Measurements from ENCODE around the gene ACAN.
A peak's percentile ranks its signal among the peaks of the same experiment; 100 is the strongest.

ACAN gene

GRCh38 chr15:88906130-88906529, 102.9 kb downstream of the ACAN start:
- H3K23ac ChIP-seq (ENCODE audit: low read depth, low read length, poor library complexity): no peak overlapping the region
- no peak overlapping the region for H2BK5ac ChIP-seq (ENCODE audit: low read length)
- no CpG with 5 or more reads among the region's 1 CpG for WGBS, 2 donors (ENCODE audit: extremely low coverage in 2 of 2, insufficient read length in 2 of 2, insufficient replicate concordance in 1 of 2)
- peaks cover 51 to 95% of the 10 kb centered on the region in 2 donors for H3K36me3 ChIP-seq (replicated peaks in 1 of 2; ENCODE audit: control insufficient read depth in 2 of 2, insufficient read depth in 2 of 2, low read length in 2 of 2)
- H2BK15ac ChIP-seq (ENCODE audit: low read length): no peak overlapping the region
- H2AK5ac ChIP-seq (ENCODE audit: low read depth, low read length): no peak overlapping the region
- H3K27ac ChIP-seq (replicated peaks; ENCODE audit: low read length): no peak overlapping the region
- no peak overlapping the region for H4K91ac ChIP-seq (ENCODE audit: low read depth, low read length, poor library complexity)
- no peak overlapping the region for H3K4me2 ChIP-seq (ENCODE audit: insufficient read depth, low read length, poor library complexity, severe bottlenecking)
- H3K9ac ChIP-seq (ENCODE audit: low read depth, low read length, poor library complexity): no peak overlapping the region
- H2AFZ ChIP-seq (ENCODE audit: low read length): no peak overlapping the region
- H3K27me3 ChIP-seq (ENCODE audit: control insufficient read depth in 3 of 3, insufficient read depth in 3 of 3, low read depth in 1 of 3, low read length in 3 of 3): no peaks in the 10 kb centered on the region
- H4K8ac ChIP-seq (ENCODE audit: low read depth, low read length): no peak overlapping the region
- H3K14ac ChIP-seq (ENCODE audit: low read length): no peak overlapping the region
- H3K4me1 ChIP-seq (ENCODE audit: control insufficient read depth in 2 of 2, insufficient read depth in 1 of 2, low read depth in 1 of 2, low read length in 2 of 2): peaks cover 0 to 17% of the 10 kb centered on the region in 2 donors
- H3K79me1 ChIP-seq (ENCODE audit: low read depth, low read length): peaks cover 10% of the 10 kb centered on the region
- no peak overlapping the region for H2BK12ac ChIP-seq (ENCODE audit: low read length)
- H3K18ac ChIP-seq (ENCODE audit: low read length): no peak overlapping the region
- no peaks in the 10 kb centered on the region for H3K9me3 ChIP-seq (replicated peaks in 1 of 2; ENCODE audit: control insufficient read depth in 2 of 2, insufficient read depth in 1 of 2, low read depth in 1 of 2, low read length in 2 of 2)
- no peak overlapping the region for H2BK120ac ChIP-seq (ENCODE audit: low read depth, low read length)
- no peak overlapping the region for H3K4me3 ChIP-seq (ENCODE audit: low read length in 2 of 2)
- H3K4ac ChIP-seq (ENCODE audit: low read length): no peak overlapping the region
- no peak for DNase-seq (ENCODE audit: low spot score)

GRCh38 chr15:88906551-88906950, 103.3 kb downstream of the ACAN start:
- H2BK120ac ChIP-seq (ENCODE audit: low read depth, low read length): no peak overlapping the region
- H2BK15ac ChIP-seq (ENCODE audit: low read length): no peak overlapping the region
- H3K9me3 ChIP-seq (replicated peaks in 1 of 2; ENCODE audit: control insufficient read depth in 2 of 2, insufficient read depth in 1 of 2, low read depth in 1 of 2, low read length in 2 of 2): no peaks in the 10 kb centered on the region
- H2BK5ac ChIP-seq (ENCODE audit: low read length): no peak overlapping the region
- H4K8ac ChIP-seq (ENCODE audit: low read depth, low read length): no peak overlapping the region
- no peak overlapping the region for H3K9ac ChIP-seq (ENCODE audit: low read depth, low read length, poor library complexity)
- peak overlapping the region; percentile 26 for H2BK12ac ChIP-seq (ENCODE audit: low read length)
- H3K4me2 ChIP-seq (ENCODE audit: insufficient read depth, low read length, poor library complexity, severe bottlenecking): no peak overlapping the region
- no peak overlapping the region for H3K27ac ChIP-seq (replicated peaks; ENCODE audit: low read length)
- no peak overlapping the region for H3K23ac ChIP-seq (ENCODE audit: low read depth, low read length, poor library complexity)
- no peaks in the 10 kb centered on the region for H3K27me3 ChIP-seq (ENCODE audit: control insufficient read depth in 3 of 3, insufficient read depth in 3 of 3, low read depth in 1 of 3, low read length in 3 of 3)
- WGBS, 2 donors (ENCODE audit: extremely low coverage in 2 of 2, insufficient read length in 2 of 2, insufficient replicate concordance in 1 of 2): no CpG with 5 or more reads among the region's 7 CpGs
- no peak overlapping the region for H3K4me3 ChIP-seq (ENCODE audit: low read length in 2 of 2)
- no peak overlapping the region for H4K91ac ChIP-seq (ENCODE audit: low read depth, low read length, poor library complexity)
- H3K79me1 ChIP-seq (ENCODE audit: low read depth, low read length): peaks cover 12% of the 10 kb centered on the region
- H3K36me3 ChIP-seq (replicated peaks in 1 of 2; ENCODE audit: control insufficient read depth in 2 of 2, insufficient read depth in 2 of 2, low read length in 2 of 2): peaks cover 46 to 93% of the 10 kb centered on the region in 2 donors
- H3K4me1 ChIP-seq (ENCODE audit: control insufficient read depth in 2 of 2, insufficient read depth in 1 of 2, low read depth in 1 of 2, low read length in 2 of 2): peaks cover 0 to 18% of the 10 kb centered on the region in 2 donors
- no peak overlapping the region for H3K14ac ChIP-seq (ENCODE audit: low read length)
- no peak for DNase-seq (ENCODE audit: low spot score)
- H3K4ac ChIP-seq (ENCODE audit: low read length): no peak overlapping the region
- no peak overlapping the region for H3K18ac ChIP-seq (ENCODE audit: low read length)
- H2AFZ ChIP-seq (ENCODE audit: low read length): no peak overlapping the region
- no peak overlapping the region for H2AK5ac ChIP-seq (ENCODE audit: low read depth, low read length)

GRCh38 chr15:88907111-88907510, 103.9 kb downstream of the ACAN start:
- Histone ChIP-seq H2BK120ac (ENCODE audit: low read depth, low read length) (no peak overlapping the region), H3K9ac (ENCODE audit: low read depth, low read length, poor library complexity) (no peak overlapping the region), H3K14ac (ENCODE audit: low read length) (no peak overlapping the region), H2BK12ac (ENCODE audit: low read length) (no peak overlapping the region), H2BK5ac (ENCODE audit: low read length) (no peak overlapping the region), H3K36me3 (replicated peaks in 1 of 2; ENCODE audit: control insufficient read depth in 2 of 2, insufficient read depth in 2 of 2, low read length in 2 of 2) (peaks cover 42 to 87% of the 10 kb centered on the region in 2 donors), H4K8ac (ENCODE audit: low read depth, low read length) (no peak overlapping the region), H2BK15ac (ENCODE audit: low read length) (no peak overlapping the region), H3K23ac (ENCODE audit: low read depth, low read length, poor library complexity) (peak overlapping the region; percentile 52), H3K27ac (replicated peaks; ENCODE audit: low read length) (no peak overlapping the region), H3K4ac (ENCODE audit: low read length) (no peak overlapping the region), H3K4me3 (ENCODE audit: low read length in 2 of 2) (no peak overlapping the region), H4K91ac (ENCODE audit: low read depth, low read length, poor library complexity) (no peak overlapping the region), H3K4me1 (ENCODE audit: control insufficient read depth in 2 of 2, insufficient read depth in 1 of 2, low read depth in 1 of 2, low read length in 2 of 2) (peaks cover 4 to 18% of the 10 kb centered on the region in 2 donors), H3K79me1 (ENCODE audit: low read depth, low read length) (peaks cover 12% of the 10 kb centered on the region), H3K18ac (ENCODE audit: low read length) (peak overlapping the region; percentile 54), H3K4me2 (ENCODE audit: insufficient read depth, low read length, poor library complexity, severe bottlenecking) (no peak overlapping the region), H2AK5ac (ENCODE audit: low read depth, low read length) (no peak overlapping the region), H2AFZ (ENCODE audit: low read length) (no peak overlapping the region), H3K9me3 (replicated peaks in 1 of 2; ENCODE audit: control insufficient read depth in 2 of 2, insufficient read depth in 1 of 2, low read depth in 1 of 2, low read length in 2 of 2) (no peaks in the 10 kb centered on the region), H3K27me3 (ENCODE audit: control insufficient read depth in 3 of 3, insufficient read depth in 3 of 3, low read depth in 1 of 3, low read length in 3 of 3) (no peaks in the 10 kb centered on the region)
- no peak for DNase-seq (ENCODE audit: low spot score)
- no CpG with 5 or more reads among the region's 14 CpGs for WGBS, 2 donors (ENCODE audit: extremely low coverage in 2 of 2, insufficient read length in 2 of 2, insufficient replicate concordance in 1 of 2)

- no peak overlapping the region for H3K14ac ChIP-seq (ENCODE audit: low read length)
- no peak overlapping the region for H4K91ac ChIP-seq (ENCODE audit: low read depth, low read length, poor library complexity)
- H3K9ac ChIP-seq (ENCODE audit: low read depth, low read length, poor library complexity): no peak overlapping the region
- peaks cover 7% of the 10 kb centered on the region for H3K79me1 ChIP-seq (ENCODE audit: low read depth, low read length)
- H3K23ac ChIP-seq (ENCODE audit: low read depth, low read length, poor library complexity): peak overlapping the region; percentile 32
- no peaks in the 10 kb centered on the region for H3K9me3 ChIP-seq (replicated peaks in 1 of 2; ENCODE audit: control insufficient read depth in 2 of 2, insufficient read depth in 1 of 2, low read depth in 1 of 2, low read length in 2 of 2)
- H2BK12ac ChIP-seq (ENCODE audit: low read length): no peak overlapping the region
- no peak overlapping the region for H3K27ac ChIP-seq (replicated peaks; ENCODE audit: low read length)
- no peak overlapping the region for H4K8ac ChIP-seq (ENCODE audit: low read depth, low read length)
- H2BK15ac ChIP-seq (ENCODE audit: low read length): no peak overlapping the region
- WGBS, 2 donors (ENCODE audit: extremely low coverage in 2 of 2, insufficient read length in 2 of 2, insufficient replicate concordance in 1 of 2): no CpG with 5 or more reads among the region's 12 CpGs
- H2BK5ac ChIP-seq (ENCODE audit: low read length): no peak overlapping the region
- H3K18ac ChIP-seq (ENCODE audit: low read length): no peak overlapping the region
- peaks cover 4 to 15% of the 10 kb centered on the region in 2 donors for H3K4me1 ChIP-seq (ENCODE audit: control insufficient read depth in 2 of 2, insufficient read depth in 1 of 2, low read depth in 1 of 2, low read length in 2 of 2)
- no peak overlapping the region for H3K4me2 ChIP-seq (ENCODE audit: insufficient read depth, low read length, poor library complexity, severe bottlenecking)
- H3K4me3 ChIP-seq (ENCODE audit: low read length in 2 of 2): no peak overlapping the region
- DNase-seq (ENCODE audit: low spot score): no peak
- peaks cover 33 to 77% of the 10 kb centered on the region in 2 donors for H3K36me3 ChIP-seq (replicated peaks in 1 of 2; ENCODE audit: control insufficient read depth in 2 of 2, insufficient read depth in 2 of 2, low read length in 2 of 2)
- H3K4ac ChIP-seq (ENCODE audit: low read length): no peak overlapping the region
- H2AFZ ChIP-seq (ENCODE audit: low read length): no peak overlapping the region
- H2AK5ac ChIP-seq (ENCODE audit: low read depth, low read length): no peak overlapping the region
- no peak overlapping the region for H2BK120ac ChIP-seq (ENCODE audit: low read depth, low read length)
- no peaks in the 10 kb centered on the region for H3K27me3 ChIP-seq (ENCODE audit: control insufficient read depth in 3 of 3, insufficient read depth in 3 of 3, low read depth in 1 of 3, low read length in 3 of 3)
Measured at GRCh38 chr15:88908123-88908522, 104.9 kb downstream of the ACAN start.

Measured in neuronal stem cell (in vitro differentiated cells).